ENCODE results near the gene HIRIP3.

The HIRIP3 gene

DNA sequence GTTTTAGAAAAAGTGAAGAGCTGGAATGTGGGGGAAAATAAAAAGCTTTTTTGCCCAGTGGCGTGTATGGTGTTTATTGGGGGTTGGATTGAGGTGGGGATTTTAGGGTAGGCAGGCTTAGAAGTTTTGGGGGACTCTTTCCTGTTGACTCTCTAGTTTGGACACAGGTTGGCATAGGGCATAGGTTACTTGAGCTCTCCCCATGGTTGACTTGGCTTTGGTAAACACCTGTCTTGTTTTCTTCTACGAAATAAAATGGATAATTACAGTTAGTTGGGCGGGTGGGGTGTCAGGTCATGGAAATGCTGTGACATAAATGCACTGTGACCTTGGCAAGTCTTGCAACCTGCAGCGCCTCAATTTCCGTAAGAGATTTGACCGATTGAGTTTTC lies 22.4 kb downstream of the HIRIP3 start:
- TF ChIP-seq, protein P1, sequence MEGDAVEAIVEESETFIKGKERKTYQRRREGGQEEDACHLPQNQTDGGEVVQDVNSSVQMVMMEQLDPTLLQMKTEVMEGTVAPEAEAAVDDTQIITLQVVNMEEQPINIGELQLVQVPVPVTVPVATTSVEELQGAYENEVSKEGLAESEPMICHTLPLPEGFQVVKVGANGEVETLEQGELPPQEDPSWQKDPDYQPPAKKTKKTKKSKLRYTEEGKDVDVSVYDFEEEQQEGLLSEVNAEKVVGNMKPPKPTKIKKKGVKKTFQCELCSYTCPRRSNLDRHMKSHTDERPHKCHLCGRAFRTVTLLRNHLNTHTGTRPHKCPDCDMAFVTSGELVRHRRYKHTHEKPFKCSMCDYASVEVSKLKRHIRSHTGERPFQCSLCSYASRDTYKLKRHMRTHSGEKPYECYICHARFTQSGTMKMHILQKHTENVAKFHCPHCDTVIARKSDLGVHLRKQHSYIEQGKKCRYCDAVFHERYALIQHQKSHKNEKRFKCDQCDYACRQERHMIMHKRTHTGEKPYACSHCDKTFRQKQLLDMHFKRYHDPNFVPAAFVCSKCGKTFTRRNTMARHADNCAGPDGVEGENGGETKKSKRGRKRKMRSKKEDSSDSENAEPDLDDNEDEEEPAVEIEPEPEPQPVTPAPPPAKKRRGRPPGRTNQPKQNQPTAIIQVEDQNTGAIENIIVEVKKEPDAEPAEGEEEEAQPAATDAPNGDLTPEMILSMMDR (IDR thresholded peaks at IDR 0.05; ENCODE audit: borderline replicate concordance, insufficient read depth, low read depth, low read length): no peak

DNA sequence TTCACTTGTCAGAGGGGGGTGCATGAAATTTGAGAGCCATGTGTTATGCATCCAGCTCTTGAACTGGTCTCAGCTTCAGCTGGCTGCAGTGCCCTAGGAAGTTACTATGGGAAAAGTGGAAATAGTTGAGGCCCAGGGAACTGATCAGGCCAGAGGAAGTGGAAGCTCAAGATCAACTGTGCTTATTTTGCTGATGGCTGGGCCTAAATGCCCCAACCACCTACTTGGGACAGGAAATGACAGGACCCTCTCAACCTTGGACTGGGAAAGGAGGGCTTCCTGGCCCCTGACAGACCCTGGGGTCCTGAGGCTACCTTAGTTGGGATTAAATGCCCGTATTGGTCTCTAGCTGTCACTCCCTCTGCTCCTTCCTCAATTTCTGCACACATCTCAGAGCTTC lies 22.9 kb downstream of the HIRIP3 start:
- TF ChIP-seq, protein P1 (IDR thresholded peaks at IDR 0.05; ENCODE audit: borderline replicate concordance, insufficient read depth, low read depth, low read length): no peak

More for the DNA sequence above, 22.4 kb downstream of the HIRIP3 start:
- H3K4me3 ChIP-seq (ENCODE audit: low read depth, low read length): no peak overlapping the region

DNA sequence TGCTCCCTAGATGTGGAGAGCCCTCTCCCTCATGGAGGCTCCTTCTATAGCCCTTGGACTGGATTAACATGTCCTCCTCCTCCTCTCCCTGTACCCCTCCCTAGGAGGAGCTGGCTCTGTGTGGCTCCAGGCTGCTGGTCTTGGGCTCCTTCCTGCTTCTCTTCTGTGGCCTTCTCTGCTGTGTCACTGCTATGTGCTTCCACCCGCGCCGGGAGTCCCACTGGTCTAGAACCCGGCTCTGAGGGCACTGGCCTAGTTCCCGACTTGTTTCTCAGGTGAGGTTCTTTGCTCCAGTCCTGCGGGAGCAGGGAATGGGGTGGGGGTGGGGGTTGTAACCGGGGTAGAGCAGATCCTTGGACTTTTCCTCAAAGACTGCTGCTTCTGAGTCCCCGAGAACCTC lies 24.1 kb downstream of the HIRIP3 start:
- TF ChIP-seq, protein P1 (IDR thresholded peaks at IDR 0.05; ENCODE audit: borderline replicate concordance, insufficient read depth, low read depth, low read length): no peak
- no peak overlapping the region for H3K4me3 ChIP-seq (ENCODE audit: low read depth, low read length)

More for the DNA sequence above, 22.9 kb downstream of the HIRIP3 start:
- H3K4me3 ChIP-seq (ENCODE audit: low read depth, low read length): no peak overlapping the region

DNA sequence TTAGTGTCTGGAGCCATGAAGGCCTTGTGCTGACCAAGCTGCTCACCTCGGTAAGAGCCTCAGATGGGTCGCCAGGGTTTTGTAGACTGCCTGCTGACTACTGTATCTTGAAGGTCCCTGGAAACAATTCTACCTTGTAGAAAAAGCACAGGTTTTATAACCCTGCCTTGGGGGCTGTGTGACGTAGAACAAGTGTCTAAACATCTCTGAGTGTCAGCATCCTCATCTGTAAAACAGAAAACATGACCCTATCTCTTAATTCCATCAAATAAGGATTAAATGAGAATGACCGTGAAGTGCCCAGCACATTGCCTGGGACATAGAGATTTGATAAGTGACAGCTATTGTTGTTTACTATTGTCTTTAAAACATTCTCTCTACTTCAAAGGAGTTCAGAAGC lies 27.2 kb downstream of the HIRIP3 start:
- H3K4me3 ChIP-seq (ENCODE audit: low read depth, low read length): no peak overlapping the region
- TF ChIP-seq, protein P1 (IDR thresholded peaks at IDR 0.05; ENCODE audit: borderline replicate concordance, insufficient read depth, low read depth, low read length): no peak

DNA sequence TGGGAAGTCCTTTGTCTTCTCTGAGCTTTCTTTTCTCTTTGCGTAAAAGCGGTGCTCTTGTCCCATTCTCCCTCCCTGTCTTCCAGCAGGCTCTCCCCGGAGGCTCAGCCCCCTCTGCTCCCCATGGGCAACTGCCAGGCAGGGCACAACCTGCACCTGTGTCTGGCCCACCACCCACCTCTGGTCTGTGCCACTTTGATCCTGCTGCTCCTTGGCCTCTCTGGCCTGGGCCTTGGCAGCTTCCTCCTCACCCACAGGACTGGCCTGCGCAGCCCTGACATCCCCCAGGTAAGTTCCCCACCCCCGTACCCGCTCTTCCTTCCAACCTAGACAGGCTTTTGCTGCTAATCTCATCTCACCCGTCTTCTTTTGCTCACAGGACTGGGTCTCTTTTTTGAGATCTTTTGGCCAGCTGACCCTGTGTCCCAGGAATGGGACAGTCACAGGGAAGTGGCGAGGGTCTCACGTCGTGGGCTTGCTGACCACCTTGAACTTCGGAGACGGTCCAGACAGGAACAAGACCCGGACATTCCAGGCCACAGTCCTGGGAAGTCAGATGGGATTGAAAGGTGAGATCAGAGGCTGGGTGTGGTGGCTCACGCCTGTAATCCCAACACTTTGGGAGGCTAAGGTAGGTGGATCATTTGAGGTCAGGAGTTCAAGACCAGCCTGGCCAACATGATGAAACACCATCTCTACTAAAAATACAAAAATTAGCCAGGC lies 32.2 kb downstream of the HIRIP3 start:
- no peak overlapping the region for H3K4me3 ChIP-seq (ENCODE audit: low read depth, low read length)
- TF ChIP-seq, protein P1 (IDR thresholded peaks at IDR 0.05; ENCODE audit: borderline replicate concordance, insufficient read depth, low read depth, low read length): no peak

DNA sequence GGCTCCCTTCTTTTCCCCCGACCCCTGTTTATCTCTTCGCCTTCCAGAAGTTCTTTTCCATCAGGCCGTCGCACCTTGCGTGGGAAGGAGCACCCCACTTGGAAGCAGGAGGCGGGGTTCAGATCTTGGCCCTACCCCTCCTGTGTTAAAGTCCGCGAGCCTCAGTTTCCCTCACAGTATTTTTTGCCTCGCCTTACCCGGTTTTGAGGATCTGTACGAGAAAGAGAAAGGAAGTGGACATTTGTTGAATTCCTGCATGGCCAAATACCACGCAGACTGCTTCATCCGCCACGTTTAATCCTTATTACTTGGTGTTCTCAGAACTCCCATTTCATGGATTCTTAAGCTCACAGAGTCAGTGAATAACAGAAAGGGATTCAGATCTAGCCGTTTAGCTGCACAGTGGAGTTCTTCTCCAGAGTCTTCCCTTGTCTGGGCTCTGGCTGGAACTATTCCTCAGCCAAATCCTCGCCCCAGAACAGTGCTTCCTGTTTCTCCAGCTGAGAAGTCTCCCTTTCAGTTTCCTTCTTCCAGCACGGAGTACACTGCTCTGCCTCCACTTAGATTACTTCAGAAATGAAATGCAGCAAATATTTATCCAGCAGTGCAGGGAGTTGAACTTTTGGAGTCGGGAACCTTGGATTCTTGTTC lies 32.9 kb downstream of the HIRIP3 start:
- peak overlapping the region; percentile 60 for H3K4me3 ChIP-seq (ENCODE audit: low read depth, low read length)
- TF ChIP-seq, protein P1 (IDR thresholded peaks at IDR 0.05; ENCODE audit: borderline replicate concordance, insufficient read depth, low read depth, low read length): no peak
